ENCODE data around the gene IFIT1. TPM values are rescaled to one million over a fixed set of nuclear protein-coding genes. Genes with fewer than 3 reads are reported as not detected.

Gene IFIT1
- total and polyA plus RNA-seq, 2 experiments from 2014 or later, result 1.5 to 3.9 TPM

DNA sequence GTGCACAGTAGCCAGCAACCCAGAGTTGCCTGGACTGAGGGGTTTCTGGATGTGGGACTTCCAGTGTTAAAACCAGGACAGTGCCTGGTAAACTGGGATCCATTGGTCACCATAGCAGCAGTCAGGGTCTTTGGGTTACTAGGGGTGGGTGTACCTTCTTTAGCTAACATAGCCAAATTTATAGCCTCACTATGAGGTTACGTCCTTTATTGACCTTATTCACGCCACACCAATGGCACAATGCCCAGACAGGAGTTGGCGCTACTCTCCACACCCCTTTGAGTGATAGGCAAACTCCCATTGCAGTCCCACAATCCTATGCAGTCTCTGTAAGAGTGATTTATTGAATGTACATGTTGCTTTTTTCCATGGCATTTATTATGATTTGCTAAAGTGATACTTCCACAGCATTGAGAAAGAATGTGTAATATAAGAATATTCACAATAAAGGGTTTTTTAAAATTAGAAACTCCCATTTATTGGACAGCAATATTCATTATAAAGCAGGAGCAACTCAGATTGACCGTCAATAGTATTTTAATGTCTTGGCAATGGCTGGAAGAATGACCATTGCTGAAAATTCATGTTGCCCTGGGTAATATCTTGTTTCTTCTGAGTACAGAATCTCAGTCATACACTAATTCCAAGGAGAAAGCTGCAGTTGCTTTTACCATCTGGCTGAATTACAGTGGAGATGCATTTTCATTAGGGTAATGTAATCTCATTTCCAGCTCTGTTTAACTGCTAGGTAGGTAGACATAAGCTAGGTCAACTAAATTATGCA is 48.0 kb downstream of the IFIT1 start (continued):
- TF ChIP-seq ETS1 (IDR thresholded peaks at IDR 0.05), result no peak
- TF ChIP-seq, protein P1, sequence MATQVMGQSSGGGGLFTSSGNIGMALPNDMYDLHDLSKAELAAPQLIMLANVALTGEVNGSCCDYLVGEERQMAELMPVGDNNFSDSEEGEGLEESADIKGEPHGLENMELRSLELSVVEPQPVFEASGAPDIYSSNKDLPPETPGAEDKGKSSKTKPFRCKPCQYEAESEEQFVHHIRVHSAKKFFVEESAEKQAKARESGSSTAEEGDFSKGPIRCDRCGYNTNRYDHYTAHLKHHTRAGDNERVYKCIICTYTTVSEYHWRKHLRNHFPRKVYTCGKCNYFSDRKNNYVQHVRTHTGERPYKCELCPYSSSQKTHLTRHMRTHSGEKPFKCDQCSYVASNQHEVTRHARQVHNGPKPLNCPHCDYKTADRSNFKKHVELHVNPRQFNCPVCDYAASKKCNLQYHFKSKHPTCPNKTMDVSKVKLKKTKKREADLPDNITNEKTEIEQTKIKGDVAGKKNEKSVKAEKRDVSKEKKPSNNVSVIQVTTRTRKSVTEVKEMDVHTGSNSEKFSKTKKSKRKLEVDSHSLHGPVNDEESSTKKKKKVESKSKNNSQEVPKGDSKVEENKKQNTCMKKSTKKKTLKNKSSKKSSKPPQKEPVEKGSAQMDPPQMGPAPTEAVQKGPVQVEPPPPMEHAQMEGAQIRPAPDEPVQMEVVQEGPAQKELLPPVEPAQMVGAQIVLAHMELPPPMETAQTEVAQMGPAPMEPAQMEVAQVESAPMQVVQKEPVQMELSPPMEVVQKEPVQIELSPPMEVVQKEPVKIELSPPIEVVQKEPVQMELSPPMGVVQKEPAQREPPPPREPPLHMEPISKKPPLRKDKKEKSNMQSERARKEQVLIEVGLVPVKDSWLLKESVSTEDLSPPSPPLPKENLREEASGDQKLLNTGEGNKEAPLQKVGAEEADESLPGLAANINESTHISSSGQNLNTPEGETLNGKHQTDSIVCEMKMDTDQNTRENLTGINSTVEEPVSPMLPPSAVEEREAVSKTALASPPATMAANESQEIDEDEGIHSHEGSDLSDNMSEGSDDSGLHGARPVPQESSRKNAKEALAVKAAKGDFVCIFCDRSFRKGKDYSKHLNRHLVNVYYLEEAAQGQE (IDR thresholded peaks at IDR 0.05; ENCODE audit: unreplicated experiment), result no peak
- TF ChIP-seq EZH2phosphoT487 (IDR thresholded peaks at IDR 0.05; ENCODE audit: unreplicated experiment), result no peak
- no peak for TF ChIP-seq ZNF114 (CRISPR knock-in tag; IDR thresholded peaks at IDR 0.05)

DNA sequence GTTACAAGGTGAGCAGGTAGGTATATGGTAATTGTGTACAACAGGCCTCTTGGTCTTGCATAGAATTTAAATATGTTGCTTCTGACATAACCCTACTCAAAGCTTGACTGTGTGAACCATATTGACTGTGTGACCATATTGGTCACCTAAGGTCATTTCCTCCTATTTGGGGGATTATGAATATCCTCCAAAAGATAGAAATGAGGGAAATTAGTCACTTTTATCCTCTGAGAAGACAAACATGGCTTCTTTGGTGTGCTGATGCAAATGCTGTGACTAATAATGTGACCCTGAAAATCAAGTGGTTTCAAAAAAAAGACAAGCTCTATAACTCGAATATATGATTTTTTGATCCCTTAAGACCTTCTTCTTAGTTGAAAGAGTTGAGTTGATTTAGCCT is 49.9 kb downstream of the IFIT1 start:
- ATAC-seq, result no peak
- no peaks in the 10 kb centered on the region for H3F3A ChIP-seq (replicated peaks; ENCODE audit: low read depth)
- TF ChIP-seq EZH2 (IDR thresholded peaks at IDR 0.05; ENCODE audit: low read depth, unreplicated experiment) (no peak), NANOG (IDR thresholded peaks at IDR 0.05; ENCODE audit: borderline replicate concordance) (no peak), JUNB (IDR thresholded peaks at IDR 0.05; ENCODE audit: unreplicated experiment) (no peak)
- TF ChIP-seq, protein P1 (IDR thresholded peaks at IDR 0.05; ENCODE audit: unreplicated experiment), result no peak
- TF ChIP-seq, protein P2, sequence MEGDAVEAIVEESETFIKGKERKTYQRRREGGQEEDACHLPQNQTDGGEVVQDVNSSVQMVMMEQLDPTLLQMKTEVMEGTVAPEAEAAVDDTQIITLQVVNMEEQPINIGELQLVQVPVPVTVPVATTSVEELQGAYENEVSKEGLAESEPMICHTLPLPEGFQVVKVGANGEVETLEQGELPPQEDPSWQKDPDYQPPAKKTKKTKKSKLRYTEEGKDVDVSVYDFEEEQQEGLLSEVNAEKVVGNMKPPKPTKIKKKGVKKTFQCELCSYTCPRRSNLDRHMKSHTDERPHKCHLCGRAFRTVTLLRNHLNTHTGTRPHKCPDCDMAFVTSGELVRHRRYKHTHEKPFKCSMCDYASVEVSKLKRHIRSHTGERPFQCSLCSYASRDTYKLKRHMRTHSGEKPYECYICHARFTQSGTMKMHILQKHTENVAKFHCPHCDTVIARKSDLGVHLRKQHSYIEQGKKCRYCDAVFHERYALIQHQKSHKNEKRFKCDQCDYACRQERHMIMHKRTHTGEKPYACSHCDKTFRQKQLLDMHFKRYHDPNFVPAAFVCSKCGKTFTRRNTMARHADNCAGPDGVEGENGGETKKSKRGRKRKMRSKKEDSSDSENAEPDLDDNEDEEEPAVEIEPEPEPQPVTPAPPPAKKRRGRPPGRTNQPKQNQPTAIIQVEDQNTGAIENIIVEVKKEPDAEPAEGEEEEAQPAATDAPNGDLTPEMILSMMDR (conservative IDR thresholded peaks at IDR 0.05; ENCODE audit: low read depth in 2 of 2), result no peak

More for the DNA sequence above, 49.9 kb downstream of the IFIT1 start:
- Mint-ChIP-seq H3K36me3 (ENCODE audit: low read depth) (peaks cover 19% of the 10 kb centered on the region; the same call in 2 of the 3 replicates), H3K9me3 (peaks cover 16% of the 10 kb centered on the region), H3K27ac (no peak overlapping the region), H3K27me3 (ENCODE audit: insufficient read depth, low read depth, poor library complexity) (no peaks in the 10 kb centered on the region), H3K4me3 (no peak overlapping the region), H3K4me1 (no peaks in the 10 kb centered on the region)
- Histone ChIP-seq H3K36me3 (ENCODE audit: insufficient read depth) (no peaks in the 10 kb centered on the region), H3K4me3 (no peak overlapping the region), H3K4me1 (ENCODE audit: insufficient read depth) (no peaks in the 10 kb centered on the region), H3K27ac (ENCODE audit: low read depth) (no peak overlapping the region), H3K9me2 (ENCODE audit: insufficient read depth) (peaks cover 6% of the 10 kb centered on the region; the same call in 1 of the 2 replicates), H4K20me1 (replicated peaks; ENCODE audit: insufficient read depth) (no peaks in the 10 kb centered on the region), H3K79me2 (replicated peaks; ENCODE audit: insufficient read depth) (no peaks in the 10 kb centered on the region), H3K27me3 (ENCODE audit: insufficient read depth) (no peaks in the 10 kb centered on the region), H3K4me2 (no peak overlapping the region), H2AFZ (no peak overlapping the region)
- no peak for DNase-seq (ENCODE audit: low spot score)
